CD4-positive, alpha-beta T cell treated with Interferon alpha-2 for 1 hour (primary cell): ENCODE measurements around the gene SH3BGR.
"Not testable (repeated sequence)": the region's sequence is repeated elsewhere in the genome, so short reads cannot be mapped to it uniquely, and the experiment has no call there.

Source experiments
- DNase-seq, 2 donors: peaks; one replicate each; pipeline ENCODE4 v3.0.0-alpha.2; 2020 to 2022

SH3BGR gene

GRCh38 chr21:39518055-39518846 is 66.5 kb downstream of the SH3BGR start:
- DNase-seq, result peak; percentile 33 to 64

- no peak for DNase-seq
Observed at GRCh38 chr21:39518847-39519210, 67.1 kb downstream of the SH3BGR start.

GRCh38 chr21:39519835-39520234 is 68.1 kb downstream of the SH3BGR start:
- no peak for DNase-seq

- no peak for DNase-seq
Observed at GRCh38 chr21:39523399-39523798, 71.6 kb downstream of the SH3BGR start.

- no peak for DNase-seq
Observed at GRCh38 chr21:39523915-39524314, 72.1 kb downstream of the SH3BGR start.

- no peak for DNase-seq
Observed at GRCh38 chr21:39525129-39525528, 73.4 kb downstream of the SH3BGR start.

GRCh38 chr21:39525601-39526000 is 73.8 kb downstream of the SH3BGR start:
- no peak for DNase-seq

- DNase-seq, result no peak
Observed at GRCh38 chr21:39527067-39527595, 75.4 kb downstream of the SH3BGR start.

- no peak for DNase-seq
Observed at GRCh38 chr21:39527664-39528381, 76.1 kb downstream of the SH3BGR start.

GRCh38 chr21:39529026-39529425 is 77.3 kb downstream of the SH3BGR start:
- no peak for DNase-seq

- DNase-seq, result no peak
Observed at GRCh38 chr21:39531064-39531463, 79.3 kb downstream of the SH3BGR start.

- DNase-seq, result no peak
Observed at GRCh38 chr21:39531840-39532239, 80.1 kb downstream of the SH3BGR start.

- DNase-seq, result no peak
Observed at GRCh38 chr21:39533545-39534380, 82.0 kb downstream of the SH3BGR start.

- no peak for DNase-seq
Observed at GRCh38 chr21:39535646-39536437, 84.1 kb downstream of the SH3BGR start.

- DNase-seq, result no peak
Observed at GRCh38 chr21:39536835-39537234, 85.1 kb downstream of the SH3BGR start.

GRCh38 chr21:39537571-39537970 is 85.8 kb downstream of the SH3BGR start:
- DNase-seq, result no peak

GRCh38 chr21:39538453-39539042 is 86.8 kb downstream of the SH3BGR start:
- DNase-seq, result no peak

- DNase-seq, result not testable (repeated sequence)
Observed at GRCh38 chr21:39540367-39540766, 88.6 kb downstream of the SH3BGR start.

GRCh38 chr21:39542736-39543135 is 91.0 kb downstream of the SH3BGR start:
- no peak for DNase-seq

GRCh38 chr21:39546522-39546921 is 94.8 kb downstream of the SH3BGR start:
- DNase-seq, result no peak

- no peak for DNase-seq
Observed at GRCh38 chr21:39552856-39553255, 101.1 kb downstream of the SH3BGR start.

GRCh38 chr21:39553331-39553730 is 101.6 kb downstream of the SH3BGR start:
- DNase-seq, result no peak
